IPS-18c (cell line): ENCODE data around the gene NECTIN2.

ENCODE experiments used
- H3K4me3 ChIP-seq: 2 replicates; pipeline ENCODE4 v1.7.0; 2013; ENCODE audit warnings: low read depth, mild to moderate bottlenecking, low read length, moderate library complexity; ENCODE audit not compliant: insufficient read depth
- H3K9me3 ChIP-seq: one replicate; pipeline ENCODE4 v1.6.1; 2013; ENCODE audit warnings: mild to moderate bottlenecking, low read length, moderate library complexity; ENCODE audit not compliant: control insufficient read depth, insufficient read depth

The NECTIN2 gene

DNA sequence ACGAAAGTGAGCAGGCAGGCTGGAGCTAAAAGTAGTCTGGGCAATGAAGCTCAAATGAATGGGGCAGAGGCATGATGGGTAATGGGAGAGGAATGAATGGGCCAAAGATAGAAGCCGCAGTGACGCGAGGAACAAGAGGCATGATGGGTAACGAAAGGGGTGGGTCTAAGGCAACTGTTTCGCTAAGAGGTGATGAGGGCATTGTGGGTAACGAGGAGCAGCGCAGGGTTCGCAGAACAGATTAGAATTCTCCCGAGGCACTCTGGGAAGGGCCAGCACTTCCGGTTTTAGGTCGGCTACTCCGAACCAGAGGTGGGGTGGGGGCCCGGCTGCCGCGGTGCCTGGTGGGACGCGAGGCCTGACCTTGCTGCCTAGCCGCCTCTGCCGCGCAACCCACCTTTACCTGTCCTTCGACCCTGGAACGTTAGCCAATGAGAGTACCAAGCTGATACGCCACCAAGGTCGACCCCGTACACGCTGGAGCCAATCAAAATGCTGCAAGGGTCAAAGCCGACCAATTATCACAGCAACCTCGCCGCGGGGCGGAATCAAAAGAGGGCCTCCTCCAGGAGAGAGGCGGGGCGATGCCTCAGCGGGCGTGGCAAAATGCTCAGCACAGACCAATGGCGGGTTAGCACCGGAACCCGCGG lies 44.4 kb downstream of the NECTIN2 start:
- Histone ChIP-seq H3K9me3 (no peaks in the 10 kb centered on the region), H3K4me3 (peak overlapping the region; percentile 38; the same call in 1 of the 2 replicates)

DNA sequence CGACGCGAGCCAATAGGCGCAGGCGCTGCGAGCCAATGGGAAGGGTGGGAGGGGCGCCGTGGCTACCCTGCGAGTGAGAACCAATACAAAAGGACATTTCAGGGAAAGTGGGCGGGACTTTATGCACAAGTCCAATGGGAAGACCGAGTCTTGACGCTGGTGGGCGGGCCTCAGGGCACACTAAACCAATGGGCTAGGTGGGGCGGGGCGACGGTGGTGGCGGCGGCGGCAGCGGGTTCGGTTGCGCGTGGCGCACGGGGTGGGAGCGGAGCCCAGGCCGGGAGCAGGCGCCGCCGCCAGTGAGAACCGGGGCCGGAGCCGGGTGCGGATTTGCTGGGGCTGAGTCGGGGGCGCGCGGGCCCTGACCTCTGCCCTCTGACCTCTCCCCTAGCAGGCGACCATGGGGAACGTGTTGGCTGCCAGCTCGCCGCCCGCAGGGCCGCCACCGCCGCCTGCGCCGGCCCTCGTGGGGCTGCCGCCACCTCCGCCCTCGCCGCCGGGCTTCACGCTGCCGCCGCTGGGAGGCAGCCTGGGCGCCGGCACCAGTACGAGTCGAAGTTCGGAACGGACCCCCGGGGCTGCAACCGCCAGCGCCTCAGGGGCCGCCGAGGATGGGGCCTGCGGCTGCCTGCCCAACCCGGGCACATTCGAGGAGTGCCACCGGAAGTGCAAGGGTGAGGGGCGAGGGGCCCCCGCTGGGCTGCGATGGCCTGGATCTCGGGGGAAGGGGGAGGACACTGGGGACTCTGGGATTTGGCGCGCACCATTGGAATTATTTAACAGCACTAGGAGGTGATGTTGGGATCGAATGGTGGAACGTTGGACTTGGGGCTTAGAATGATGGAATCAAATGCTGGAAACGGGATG lies 45.2 kb downstream of the NECTIN2 start, which contains the start of gene TOMM40:
TOMM40 (plus strand) TSS at position 239 of the 867 bp plus-strand sequence; CDS start at position 401, 162 bp downstream.
- H3K9me3 ChIP-seq: no peaks in the 10 kb centered on the region
- peak within 1 kb of the TSS; percentile 92 for H3K4me3 ChIP-seq

GRCh38 chr19:44892932-44893331 lies 46.8 kb downstream of the NECTIN2 start:
- Histone ChIP-seq H3K9me3 (no peaks in the 10 kb centered on the region), H3K4me3 (no peak overlapping the region; the same call in 1 of the 2 replicates)

DNA sequence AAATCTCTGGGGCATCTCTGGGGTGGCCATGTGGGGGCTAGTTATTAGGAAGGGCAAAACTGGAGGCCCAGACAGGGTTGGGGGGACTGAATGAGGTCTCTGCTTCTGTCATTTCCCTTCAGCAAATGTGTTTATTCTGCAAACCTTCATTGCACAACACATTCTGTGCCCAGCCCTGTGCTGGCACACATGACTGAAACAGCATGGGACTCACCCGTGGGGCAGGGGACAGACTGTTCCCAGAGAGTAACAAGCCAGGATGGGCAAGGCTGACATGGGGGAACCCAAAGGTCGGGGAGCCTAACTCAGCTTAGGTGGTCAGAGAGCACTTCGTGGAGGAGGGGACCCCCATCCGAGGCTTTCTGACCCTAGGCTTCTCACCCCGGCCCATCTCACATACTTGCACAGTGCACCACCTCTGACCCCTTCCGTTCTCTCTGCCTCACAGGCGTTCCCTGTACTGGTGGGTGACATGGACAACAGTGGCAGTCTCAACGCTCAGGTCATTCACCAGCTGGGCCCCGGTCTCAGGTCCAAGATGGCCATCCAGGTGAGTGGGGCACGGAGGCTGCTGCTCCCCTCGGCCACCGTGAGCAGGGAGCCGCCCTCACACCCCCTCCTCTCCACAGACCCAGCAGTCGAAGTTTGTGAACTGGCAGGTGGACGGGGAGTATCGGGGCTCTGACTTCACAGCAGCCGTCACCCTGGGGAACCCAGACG lies 47.4 kb downstream of the NECTIN2 start:
- no peaks in the 10 kb centered on the region for H3K9me3 ChIP-seq
- H3K4me3 ChIP-seq: no peak overlapping the region

DNA sequence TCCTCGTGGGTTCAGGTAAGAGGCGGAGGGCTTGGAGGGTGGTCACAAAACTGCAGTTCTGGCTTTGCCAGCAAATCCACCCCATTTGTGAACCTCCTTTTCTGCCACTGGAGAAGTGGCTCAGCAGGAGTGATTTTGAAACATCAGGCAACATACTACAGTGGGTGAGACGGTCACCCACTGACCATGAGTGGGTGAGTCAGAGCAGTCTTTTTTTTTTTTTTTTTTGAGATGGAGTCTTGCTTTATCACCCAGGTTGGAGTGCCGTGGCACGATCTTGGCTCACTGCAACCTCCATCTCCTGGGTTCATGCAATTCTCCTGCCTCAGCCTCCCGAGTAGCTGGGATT lies 47.9 kb downstream of the NECTIN2 start:
- no peaks in the 10 kb centered on the region for H3K9me3 ChIP-seq
- H3K4me3 ChIP-seq: no peak overlapping the region

DNA sequence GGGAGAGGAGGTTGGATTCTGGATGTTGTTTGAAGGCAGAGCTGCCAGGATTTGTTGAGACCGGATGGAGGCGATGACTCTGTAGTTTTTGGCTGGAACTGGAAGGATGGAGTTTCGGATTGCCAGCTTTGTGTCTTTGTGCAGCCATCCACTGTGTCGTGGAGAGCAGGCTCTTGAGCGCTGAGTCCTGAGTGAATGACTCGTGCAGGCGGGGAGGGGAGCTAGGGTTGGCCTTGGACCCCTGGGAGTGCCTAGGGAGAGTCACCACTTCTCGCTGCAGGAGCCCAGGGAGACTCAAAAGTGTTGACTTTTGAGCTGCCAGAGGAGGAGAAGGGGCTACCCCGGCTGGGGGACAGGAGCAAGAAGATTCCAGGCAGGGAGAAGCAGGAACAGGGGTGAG lies 48.8 kb downstream of the NECTIN2 start:
- Histone ChIP-seq H3K4me3 (no peak overlapping the region), H3K9me3 (no peaks in the 10 kb centered on the region)

- H3K9me3 ChIP-seq: no peaks in the 10 kb centered on the region
- no peak overlapping the region for H3K4me3 ChIP-seq
Observed at GRCh38 chr19:44897835-44898234, 51.7 kb downstream of the NECTIN2 start.

- Histone ChIP-seq H3K4me3 (no peak overlapping the region), H3K9me3 (no peaks in the 10 kb centered on the region)
Observed at GRCh38 chr19:44900328-44901244, 54.5 kb downstream of the NECTIN2 start.

DNA sequence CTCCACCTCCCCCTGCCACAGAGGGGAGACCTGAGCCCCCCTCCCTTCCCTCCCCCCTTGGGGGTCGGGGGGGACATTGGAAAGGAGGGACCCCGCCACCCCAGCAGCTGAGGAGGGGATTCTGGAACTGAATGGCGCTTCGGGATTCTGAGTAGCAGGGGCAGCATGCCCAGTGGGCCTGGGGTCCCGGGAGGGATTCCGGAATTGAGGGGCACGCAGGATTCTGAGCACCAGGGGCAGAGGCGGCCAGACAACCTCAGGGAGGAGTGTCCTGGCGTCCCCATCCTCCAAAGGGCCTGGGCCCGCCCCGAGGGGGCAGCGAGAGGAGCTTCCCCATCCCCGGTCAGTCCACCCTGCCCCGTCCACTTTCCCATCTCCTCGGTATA lies 57.1 kb downstream of the NECTIN2 start:
- no peaks in the 10 kb centered on the region for H3K9me3 ChIP-seq

DNA sequence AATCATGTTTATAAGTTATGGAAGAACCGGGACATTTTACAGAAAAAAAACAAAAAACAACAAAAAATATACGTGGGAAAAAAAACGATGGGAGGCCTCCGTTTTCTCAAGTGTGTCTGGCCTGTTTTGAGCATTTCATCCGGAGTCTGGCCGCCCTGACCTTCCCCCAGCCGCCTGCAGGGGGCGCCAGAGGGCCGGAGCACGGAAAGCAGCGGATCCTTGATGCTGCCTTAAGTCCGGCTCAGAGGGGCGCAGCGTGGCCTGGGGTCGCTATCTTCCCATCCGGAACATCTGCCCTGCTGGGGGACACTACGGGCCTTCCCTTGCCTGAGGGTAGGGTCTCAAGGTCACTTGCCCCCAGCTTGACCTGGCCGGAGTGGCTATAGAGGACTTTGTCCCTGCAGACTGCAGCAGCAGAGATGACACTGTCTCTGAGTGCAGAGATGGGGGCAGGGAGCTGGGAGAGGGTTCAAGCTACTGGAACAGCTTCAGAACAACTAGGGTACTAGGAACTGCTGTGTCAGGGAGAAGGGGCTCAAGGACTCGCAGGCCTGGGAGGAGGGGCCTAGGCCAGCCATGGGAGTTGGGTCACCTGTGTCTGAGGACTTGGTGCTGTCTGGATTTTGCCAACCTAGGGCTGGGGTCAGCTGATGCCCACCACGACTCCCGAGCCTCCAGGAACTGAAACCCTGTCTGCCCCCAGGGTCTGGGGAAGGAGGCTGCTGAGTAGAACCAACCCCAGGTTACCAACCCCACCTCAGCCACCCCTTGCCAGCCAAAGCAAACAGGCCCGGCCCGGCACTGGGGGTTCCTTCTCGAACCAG lies 57.7 kb downstream of the NECTIN2 start:
- no peak overlapping the region for H3K4me3 ChIP-seq

More for the DNA sequence above, 57.1 kb downstream of the NECTIN2 start:
- no peak overlapping the region for H3K4me3 ChIP-seq

GRCh38 chr19:44904426-44904994 lies 58.4 kb downstream of the NECTIN2 start:
- Histone ChIP-seq H3K4me3 (no peak overlapping the region), H3K9me3 (no peaks in the 10 kb centered on the region)

More for the DNA sequence above, 57.7 kb downstream of the NECTIN2 start:
- no peaks in the 10 kb centered on the region for H3K9me3 ChIP-seq

- Histone ChIP-seq H3K9me3 (no peaks in the 10 kb centered on the region), H3K4me3 (peak within 1 kb of the TSS; percentile 62)
Observed at GRCh38 chr19:44905437-44906160, 59.5 kb downstream of the NECTIN2 start, which contains the start of gene APOE. APOE (plus strand) TSS chr19:44905796; CDS start chr19:44906625, 829 bp downstream.

GRCh38 chr19:44907613-44908012 lies 61.5 kb downstream of the NECTIN2 start:
- H3K4me3 ChIP-seq: no peak overlapping the region; the same call in 1 of the 2 replicates
- H3K9me3 ChIP-seq: no peaks in the 10 kb centered on the region

GRCh38 chr19:44908074-44908835 lies 62.2 kb downstream of the NECTIN2 start:
- Histone ChIP-seq H3K9me3 (no peaks in the 10 kb centered on the region), H3K4me3 (no peak overlapping the region)
